ENCODE results near the gene HOXD3.

GRCh38 chr2:176121190-176122051 is 35.7 kb upstream of the HOXD3 start:
- TF ChIP-seq CTCF (IDR thresholded peaks at IDR 0.05) (no peak), POLR2A (IDR thresholded peaks at IDR 0.05) (no peak)

All from esophagus squamous epithelium (tissue), 4 donors.